A549 (cell line): ENCODE data around the gene CERKL. TPM values are rescaled to one million over a fixed set of nuclear protein-coding genes. Genes with fewer than 3 reads are reported as not detected.

Experiments
- ATAC-seq, 2 experiments: fragments of 200-7000 bp in 1 of 2; fragments of >200 bp in 1 of 2; cut with Nextera tagmentation in 1 of 2; cut with Tn5 transposase in 1 of 2; 3 replicates each; pipeline versions ENCODE4 v1.8.0 to v1.9.1; 2018 to 2020; ENCODE audit warnings: mild to moderate bottlenecking in 1 of 2, moderate library complexity in 1 of 2
- CTCF ChIA-PET: fragments of 300-600 bp; sonication (Branson Sonifier 250); formaldehyde crosslinking; extraction: SDS; loops from one replicate; lab custom pipeline; 2021; ENCODE audit warnings: antibody characterized with exemption, inconsistent platforms; lab: Yijun Ruan, JAX
- POLR2A ChIA-PET: fragments of 350-600 bp; formaldehyde crosslinking; extraction: SDS; loops from one replicate; lab custom pipeline; 2021; ENCODE audit warnings: antibody characterized with exemption, inconsistent platforms; lab: Yijun Ruan, JAX
- DNase-seq, 2 experiments: peaks; one replicate each; pipeline versions ENCODE4 v3.0.0 to v3.0.0-alpha.2; 2011 to 2016; ENCODE audit warnings: low read depth in 1 of 2, low spot score in 1 of 2
- FAIRE-seq: peaks from 2 replicates; lab custom pipeline; 2011; peaks lifted over from hg19 to GRCh38; lab: Jason Lieb, UNC
- H3K27ac ChIP-seq, 2 experiments: fragments of >200 bp; sonication (Bioruptor Twin); formaldehyde crosslinking; 3 replicates each; pipeline ENCODE4 v1.5.1; 2016 to 2017
- H3K4me1 ChIP-seq: fragments of >200 bp; sonication (Bioruptor Twin); formaldehyde crosslinking; 3 replicates; pipeline ENCODE4 v1.6.1; 2016
- H3K4me2 ChIP-seq: fragments of >200 bp; sonication (Bioruptor Twin); formaldehyde crosslinking; 3 replicates; pipeline ENCODE4 v1.6.1; 2016
- H3K4me3 ChIP-seq: fragments of >200 bp; sonication (Bioruptor Twin); formaldehyde crosslinking; 3 replicates; pipeline ENCODE4 v1.5.1; 2016
- H3K9me3 ChIP-seq: fragments of >200 bp; sonication (Bioruptor Twin); formaldehyde crosslinking; 3 replicates; pipeline ENCODE4 v1.6.1; 2016
- CHD2 ChIP-seq: fragments of 150-350 bp; IDR thresholded peaks from 2 replicates; pipeline ENCODE4 v1.6.1; 2014; ENCODE audit warnings: low read length; ENCODE audit not compliant: partially characterized antibody
- CHD4 ChIP-seq: fragments of 200-600 bp; sonication (generic); IDR thresholded peaks from 2 replicates; pipeline ENCODE4 v1.6.1; 2016; ENCODE audit warnings: antibody characterized with exemption, mild to moderate bottlenecking, borderline replicate concordance
- EHMT2 ChIP-seq: fragments of 200-600 bp; sonication (generic); IDR thresholded peaks from 2 replicates; pipeline ENCODE4 v1.6.1; 2016; ENCODE audit warnings: antibody characterized with exemption, low read depth, mild to moderate bottlenecking, moderate library complexity
- FOSB ChIP-seq: fragments of 250-450 bp; sonication (Bioruptor Pico); IDR thresholded peaks from 2 replicates; pipeline ENCODE4 v1.5.0; 2020; ENCODE audit warnings: mild to moderate bottlenecking, moderate library complexity
- GATA3 ChIP-seq: IDR thresholded peaks from 2 replicates; pipeline ENCODE4 v1.6.1; 2012; ENCODE audit warnings: borderline replicate concordance
- HDAC2 ChIP-seq: fragments of 200-600 bp; sonication (generic); IDR thresholded peaks from 2 replicates; pipeline ENCODE4 v1.6.1; 2016
- HOXA7 ChIP-seq: fragments of 250-450 bp; sonication (Bioruptor Pico); IDR thresholded peaks from 2 replicates; pipeline ENCODE4 v1.5.0; 2020; ENCODE audit warnings: mild to moderate bottlenecking, moderate library complexity
- HOXB5 ChIP-seq: fragments of 250-450 bp; sonication (Bioruptor Pico); IDR thresholded peaks from 2 replicates; pipeline ENCODE4 v1.5.0; 2020; ENCODE audit warnings: mild to moderate bottlenecking, moderate library complexity
- KDM5A ChIP-seq: fragments of 200-600 bp; sonication (generic); IDR thresholded peaks from 2 replicates; pipeline ENCODE4 v1.6.1; 2016; ENCODE audit warnings: antibody characterized with exemption, mild to moderate bottlenecking
- MYC ChIP-seq: IDR thresholded peaks from 2 replicates; pipeline ENCODE4 v1.6.1; 2012; ENCODE audit warnings: mild to moderate bottlenecking, inconsistent platforms, low read length, improper control_type of control experiment, borderline replicate concordance
- NFE2L2 ChIP-seq: fragments of 150-350 bp; conservative IDR thresholded peaks from 2 replicates; pipeline ENCODE4 v1.6.1; 2014; ENCODE audit warnings: low read length
- NPAS2 ChIP-seq: fragments of 250-450 bp; sonication (Bioruptor Pico); IDR thresholded peaks from 2 replicates; pipeline ENCODE4 v1.8.0; 2022; ENCODE audit warnings: mild to moderate bottlenecking, moderate library complexity, borderline replicate concordance
- PHF8 ChIP-seq: fragments of 200-600 bp; sonication (generic); IDR thresholded peaks from 2 replicates; pipeline ENCODE4 v1.6.1; 2016; ENCODE audit warnings: low read depth, mild to moderate bottlenecking, antibody characterized with exemption, moderate library complexity, borderline replicate concordance
- POLR2A ChIP-seq: IDR thresholded peaks from 2 replicates; pipeline ENCODE4 v1.6.1; 2012; ENCODE audit warnings: mild to moderate bottlenecking, low read length
- POLR2AphosphoS2 ChIP-seq: conservative IDR thresholded peaks from 2 replicates; pipeline ENCODE4 v1.6.1; 2012; ENCODE audit warnings: low read length, improper control_type of control experiment, inconsistent platforms
- RARB ChIP-seq: fragments of 250-450 bp; sonication (Bioruptor Pico); IDR thresholded peaks from 2 replicates; pipeline ENCODE4 v1.8.0; 2021; ENCODE audit warnings: mild to moderate bottlenecking, moderate library complexity
- SMC3 ChIP-seq: fragments of >200 bp; sonication (Bioruptor Twin); formaldehyde crosslinking; IDR thresholded peaks from 3 replicates; pipeline ENCODE4 v1.6.1; 2018; ENCODE audit warnings: inconsistent platforms
- TFCP2L1 ChIP-seq: fragments of 250-450 bp; sonication (Bioruptor Pico); IDR thresholded peaks from 2 replicates; pipeline ENCODE4 v1.5.0; 2021; ENCODE audit warnings: mild to moderate bottlenecking
- ZFP36 ChIP-seq: fragments of 450-650 bp; IDR thresholded peaks from 2 replicates; pipeline ENCODE4 v1.6.1; 2014; ENCODE audit warnings: borderline replicate concordance; ENCODE audit not compliant: partially characterized antibody
- ZSCAN20 ChIP-seq: fragments of 250-450 bp; sonication (Bioruptor Pico); IDR thresholded peaks from 2 replicates; pipeline ENCODE4 v1.8.0; 2022; ENCODE audit warnings: mild to moderate bottlenecking, moderate library complexity
- WGBS: methylation state at CpG from one replicate; pipeline ENCODE4 v1.1.6; 2017; ENCODE audit errors: missing lambda C conversion rate; 5-methylcytosine and 5-hydroxymethylcytosine counted together
- polyA plus RNA-seq, 4 experiments: library from polyadenylated mRNA; depleted of rRNA in 3 of 4; stranded (reverse); fragments of >200 nt; fragmentation: RNase III in 1 of 4; extraction: RNeasy Plus Mini Kit Qiagen cat#74134 plus additional on column Dnase treatment in 1 of 4; gene quantifications; 2 replicates in 3 of 4; 3 replicates in 1 of 4; pipeline ENCODE4 v1.2.3, GENCODE V29; 2011 to 2017
- TF ChIP-seq, protein P1 (sequence below): fragments of >200 bp; sonication (Bioruptor Twin); formaldehyde crosslinking; IDR thresholded peaks from 3 replicates; pipeline ENCODE4 v1.5.1; 2016
- TF ChIP-seq, protein P2 (sequence below): fragments of >200 bp; sonication (Bioruptor Twin); formaldehyde crosslinking; IDR thresholded peaks from 3 replicates; pipeline ENCODE4 v1.6.1; 2016
- TF ChIP-seq, protein P3 (sequence below): IDR thresholded peaks from 2 replicates; pipeline ENCODE4 v1.6.1; 2012; ENCODE audit warnings: low read depth, borderline replicate concordance
- TF ChIP-seq, protein P4 (sequence below): IDR thresholded peaks from 2 replicates; pipeline ENCODE4 v1.6.1; 2012
- TF ChIP-seq, protein P5 (sequence below): fragments of >200 bp; sonication (Bioruptor Twin); formaldehyde crosslinking; IDR thresholded peaks from 2 replicates; pipeline ENCODE4 v1.6.1; 2016

CERKL gene
- polyA plus RNA-seq, 2 of the 4 experiments (the other 2 are of a cell fraction) = 0.30 to 0.85 TPM

DNA sequence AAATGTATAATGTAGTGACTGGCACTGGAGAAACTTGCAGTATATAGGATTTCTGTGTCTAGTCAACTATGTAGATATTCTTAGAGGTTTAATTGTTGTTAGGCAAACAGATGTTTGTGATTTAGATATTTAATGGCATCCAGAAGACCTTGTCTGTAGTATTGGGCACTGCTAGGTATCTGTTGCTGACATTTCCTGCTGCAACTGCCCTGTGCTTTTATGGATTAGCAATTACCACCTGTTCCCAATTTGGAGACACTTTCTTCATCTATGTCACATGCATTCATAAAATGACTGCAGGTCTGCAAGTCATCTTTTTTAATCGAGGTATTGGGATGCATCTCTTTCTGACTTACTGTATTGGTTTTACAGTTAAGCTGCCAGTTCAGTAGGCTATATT is 128.5 kb downstream of the CERKL start (continued):
- TF ChIP-seq, protein P1, sequence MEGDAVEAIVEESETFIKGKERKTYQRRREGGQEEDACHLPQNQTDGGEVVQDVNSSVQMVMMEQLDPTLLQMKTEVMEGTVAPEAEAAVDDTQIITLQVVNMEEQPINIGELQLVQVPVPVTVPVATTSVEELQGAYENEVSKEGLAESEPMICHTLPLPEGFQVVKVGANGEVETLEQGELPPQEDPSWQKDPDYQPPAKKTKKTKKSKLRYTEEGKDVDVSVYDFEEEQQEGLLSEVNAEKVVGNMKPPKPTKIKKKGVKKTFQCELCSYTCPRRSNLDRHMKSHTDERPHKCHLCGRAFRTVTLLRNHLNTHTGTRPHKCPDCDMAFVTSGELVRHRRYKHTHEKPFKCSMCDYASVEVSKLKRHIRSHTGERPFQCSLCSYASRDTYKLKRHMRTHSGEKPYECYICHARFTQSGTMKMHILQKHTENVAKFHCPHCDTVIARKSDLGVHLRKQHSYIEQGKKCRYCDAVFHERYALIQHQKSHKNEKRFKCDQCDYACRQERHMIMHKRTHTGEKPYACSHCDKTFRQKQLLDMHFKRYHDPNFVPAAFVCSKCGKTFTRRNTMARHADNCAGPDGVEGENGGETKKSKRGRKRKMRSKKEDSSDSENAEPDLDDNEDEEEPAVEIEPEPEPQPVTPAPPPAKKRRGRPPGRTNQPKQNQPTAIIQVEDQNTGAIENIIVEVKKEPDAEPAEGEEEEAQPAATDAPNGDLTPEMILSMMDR = no peak
- TF ChIP-seq, protein P2, sequence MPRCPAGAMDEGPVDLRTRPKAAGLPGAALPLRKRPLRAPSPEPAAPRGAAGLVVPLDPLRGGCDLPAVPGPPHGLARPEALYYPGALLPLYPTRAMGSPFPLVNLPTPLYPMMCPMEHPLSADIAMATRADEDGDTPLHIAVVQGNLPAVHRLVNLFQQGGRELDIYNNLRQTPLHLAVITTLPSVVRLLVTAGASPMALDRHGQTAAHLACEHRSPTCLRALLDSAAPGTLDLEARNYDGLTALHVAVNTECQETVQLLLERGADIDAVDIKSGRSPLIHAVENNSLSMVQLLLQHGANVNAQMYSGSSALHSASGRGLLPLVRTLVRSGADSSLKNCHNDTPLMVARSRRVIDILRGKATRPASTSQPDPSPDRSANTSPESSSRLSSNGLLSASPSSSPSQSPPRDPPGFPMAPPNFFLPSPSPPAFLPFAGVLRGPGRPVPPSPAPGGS = no peak
- TF ChIP-seq EHMT2 (no peak), GATA3 (no peak), FOSB (CRISPR knock-in tag) (no peak), KDM5A (no peak), POLR2AphosphoS2 (no peak), TFCP2L1 (CRISPR knock-in tag) (no peak), PHF8 (no peak)
- TF ChIP-seq, protein P3, sequence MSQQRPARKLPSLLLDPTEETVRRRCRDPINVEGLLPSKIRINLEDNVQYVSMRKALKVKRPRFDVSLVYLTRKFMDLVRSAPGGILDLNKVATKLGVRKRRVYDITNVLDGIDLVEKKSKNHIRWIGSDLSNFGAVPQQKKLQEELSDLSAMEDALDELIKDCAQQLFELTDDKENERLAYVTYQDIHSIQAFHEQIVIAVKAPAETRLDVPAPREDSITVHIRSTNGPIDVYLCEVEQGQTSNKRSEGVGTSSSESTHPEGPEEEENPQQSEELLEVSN = no peak

DNA sequence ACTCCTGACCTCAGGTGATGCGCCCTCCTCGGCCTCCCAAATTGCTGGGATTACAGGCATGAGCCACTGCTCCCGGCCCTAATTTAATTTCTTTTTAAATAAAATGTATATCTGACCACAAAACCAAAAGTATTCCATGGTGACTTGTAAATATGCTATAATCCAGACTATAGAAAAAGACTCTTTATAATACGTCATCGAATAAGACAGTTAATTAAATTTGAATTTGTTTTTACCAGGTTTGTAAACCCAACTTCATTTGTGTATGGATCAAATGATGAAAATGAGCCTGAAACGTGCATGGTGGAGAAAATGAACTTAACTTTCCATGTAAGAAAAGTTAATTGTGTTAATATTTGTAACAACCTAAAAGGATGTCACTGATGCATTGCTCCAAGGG is 129.8 kb downstream of the CERKL start:
- 49% methylated on average over 6 of the region's 6 CpGs for WGBS
- no peak for ATAC-seq
- ChIA-PET POLR2A (no interaction called here), CTCF (no interaction called here)
- FAIRE-seq = no peak
- TF ChIP-seq HOXA7 = no peak
- TF ChIP-seq, protein P4, sequence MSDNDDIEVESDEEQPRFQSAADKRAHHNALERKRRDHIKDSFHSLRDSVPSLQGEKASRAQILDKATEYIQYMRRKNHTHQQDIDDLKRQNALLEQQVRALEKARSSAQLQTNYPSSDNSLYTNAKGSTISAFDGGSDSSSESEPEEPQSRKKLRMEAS = no peak
- TF ChIP-seq NPAS2 (CRISPR knock-in tag) = no peak
- no peak for TF ChIP-seq FOSB (CRISPR knock-in tag)
- TF ChIP-seq, protein P5, sequence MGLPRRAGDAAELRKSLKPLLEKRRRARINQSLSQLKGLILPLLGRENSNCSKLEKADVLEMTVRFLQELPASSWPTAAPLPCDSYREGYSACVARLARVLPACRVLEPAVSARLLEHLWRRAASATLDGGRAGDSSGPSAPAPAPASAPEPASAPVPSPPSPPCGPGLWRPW = no peak
- TF ChIP-seq HOXB5 = no peak
- TF ChIP-seq HDAC2 = no peak
- TF ChIP-seq GATA3 = no peak
- no peak for TF ChIP-seq SMC3
- TF ChIP-seq, protein P2 = no peak
- TF ChIP-seq ZFP36 = no peak
- no peak for TF ChIP-seq MYC
- TF ChIP-seq POLR2AphosphoS2 = no peak
- no peak for TF ChIP-seq CHD2
- no peak for TF ChIP-seq POLR2A
- no peak overlapping the region for H3K4me3 ChIP-seq
- no peaks in the 10 kb centered on the region for H3K4me1 ChIP-seq
- H3K9me3 ChIP-seq = no peaks in the 10 kb centered on the region
- H3K27ac ChIP-seq = no peak overlapping the region
- no peak overlapping the region for H3K4me2 ChIP-seq
- DNase-seq = no peak

DNA sequence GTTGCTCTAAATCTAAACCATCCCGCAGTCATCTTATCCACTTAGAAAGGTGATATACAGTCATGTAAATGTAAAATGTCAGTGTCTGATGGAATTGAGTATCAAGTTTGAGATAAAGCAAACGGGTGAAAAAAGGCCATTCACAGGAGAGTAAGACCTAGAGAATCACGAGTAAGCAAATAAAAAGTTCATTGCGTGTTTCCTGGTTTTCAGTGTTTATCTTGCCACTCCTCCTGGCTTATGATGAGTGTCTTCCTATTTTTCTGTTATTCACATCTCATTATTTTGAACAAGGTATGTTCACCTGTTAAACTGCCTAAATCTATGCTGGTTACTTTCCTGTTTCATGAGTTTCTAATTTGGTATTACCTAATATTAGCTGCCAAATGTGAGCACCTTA is 130.9 kb downstream of the CERKL start:
- TF ChIP-seq NFE2L2 (no peak), CHD4 (no peak), RARB (CRISPR knock-in tag) (no peak), SMC3 (no peak), ZSCAN20 (CRISPR knock-in tag) (no peak), HDAC2 (no peak), GATA3 (no peak), CHD2 (no peak)
- TF ChIP-seq, all 56 proteins: peak for 0
- DNase-seq = no peak
- ChIA-PET CTCF (no interaction called here), POLR2A (no interaction called here)
- no peak overlapping the region for H3K4me2 ChIP-seq
- no peak for ATAC-seq
- no peaks in the 10 kb centered on the region for H3K4me1 ChIP-seq
- H3K4me3 ChIP-seq = no peak overlapping the region
- H3K27ac ChIP-seq = no peak overlapping the region
- WGBS = 35% methylated on average over 4 of the region's 4 CpGs
- H3K9me3 ChIP-seq = no peaks in the 10 kb centered on the region
- no peak for FAIRE-seq
